MCF 10A (cell line): ENCODE results near the gene EHD4. TPM values are rescaled to one million over a fixed set of nuclear protein-coding genes. Genes with fewer than 3 reads are reported as not detected.

Experiments
- BruUV-seq: library from RNA; stranded (reverse); fragments of 400-500 nt; replicated peaks from 2 replicates; lab custom pipeline; 2021; lab: Mats Ljungman, UMichigan
- CTCF ChIA-PET: fragments of 300-600 bp; sonication (Branson Sonifier 250); formaldehyde crosslinking; extraction: SDS; loops from one replicate; lab custom pipeline; 2021; ENCODE audit warnings: antibody characterized with exemption, inconsistent platforms; lab: Yijun Ruan, JAX
- POLR2A ChIA-PET: fragments of 300-600, 350-650 bp; sonication (Branson Sonifier 250); formaldehyde crosslinking; extraction: SDS; loops from one replicate; lab custom pipeline; 2020; ENCODE audit warnings: antibody characterized with exemption, inconsistent platforms; lab: Yijun Ruan, JAX
- DNase-seq: peaks from one replicate; pipeline ENCODE4 v3.0.0-alpha.2; 2018; ENCODE audit not compliant: unreplicated experiment
- H3K27ac Mint-ChIP-seq: one replicate; pipeline ENCODE4 v1.8.0; 2022; ENCODE audit warnings: mild to moderate bottlenecking, low read depth, mixed read lengths; ENCODE audit not compliant: unreplicated experiment
- H3K27me3 Mint-ChIP-seq: one replicate; pipeline ENCODE4 v1.8.0; 2022; ENCODE audit warnings: mixed read lengths; ENCODE audit not compliant: insufficient read depth, unreplicated experiment
- H3K36me3 Mint-ChIP-seq: one replicate; pipeline ENCODE4 v1.8.0; 2022; ENCODE audit warnings: mild to moderate bottlenecking, moderate library complexity, mixed read lengths; ENCODE audit not compliant: insufficient read depth, unreplicated experiment
- H3K4me1 Mint-ChIP-seq: one replicate; pipeline ENCODE4 v1.8.0; 2022; ENCODE audit warnings: mixed read lengths; ENCODE audit not compliant: insufficient read depth, unreplicated experiment
- H3K4me3 Mint-ChIP-seq: one replicate; pipeline ENCODE4 v1.8.0; 2022; ENCODE audit warnings: mild to moderate bottlenecking, moderate library complexity, mixed read lengths; ENCODE audit not compliant: unreplicated experiment
- H3K9me3 Mint-ChIP-seq: one replicate; pipeline ENCODE4 v1.8.0; 2022; ENCODE audit warnings: mixed read lengths; ENCODE audit not compliant: unreplicated experiment
- intact Hi-C: fragments of 100-400 bp; cut with micrococcal nuclease; formaldehyde crosslinking; loops from 2 replicates; pipeline ENCODE4 v1.14.1; 2022
- total RNA-seq: library from RNA; stranded (reverse); gene quantifications from 2 replicates; pipeline ENCODE4 v1.2.3, GENCODE V29; 2022
- TF ChIP-seq, protein P1 (sequence below): fragments of 200-600 bp; IDR thresholded peaks from one replicate; pipeline ENCODE4 v1.8.0; 2022; ENCODE audit warnings: antibody characterized with exemption, mild to moderate bottlenecking; ENCODE audit not compliant: unreplicated experiment

EHD4 gene
- total RNA-seq, 1 experiment from 2014 or later, result 27.1 TPM

DNA sequence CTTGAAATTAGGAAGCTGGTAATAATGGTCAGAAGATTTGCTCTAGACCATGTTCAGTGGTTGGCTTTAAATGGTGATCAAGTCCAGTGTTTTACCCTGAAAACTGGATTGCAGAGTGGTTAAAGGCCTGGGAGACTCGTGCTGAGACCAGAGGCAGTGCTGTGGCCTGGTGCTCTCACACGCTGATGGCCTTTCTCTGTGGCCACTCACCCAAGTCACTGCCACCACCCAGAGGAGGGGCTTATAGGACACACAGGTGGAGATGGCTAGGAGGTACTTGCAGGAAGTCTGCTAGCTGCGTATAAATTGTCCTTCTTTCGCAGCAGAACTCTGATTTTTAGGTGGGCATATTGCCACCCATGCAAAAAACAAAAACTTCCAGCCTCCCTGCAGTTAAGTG, 6.2 kb upstream of the EHD4 start:
- no TSS peak for BruUV-seq
- Mint-ChIP-seq H3K4me1 (peaks cover 6% of the 10 kb centered on the region), H3K27ac (no peak overlapping the region), H3K36me3 (no peaks in the 10 kb centered on the region), H3K27me3 (no peaks in the 10 kb centered on the region), H3K4me3 (no peak overlapping the region), H3K9me3 (no peaks in the 10 kb centered on the region)
- DNase-seq, result no peak
- TF ChIP-seq, protein P1, sequence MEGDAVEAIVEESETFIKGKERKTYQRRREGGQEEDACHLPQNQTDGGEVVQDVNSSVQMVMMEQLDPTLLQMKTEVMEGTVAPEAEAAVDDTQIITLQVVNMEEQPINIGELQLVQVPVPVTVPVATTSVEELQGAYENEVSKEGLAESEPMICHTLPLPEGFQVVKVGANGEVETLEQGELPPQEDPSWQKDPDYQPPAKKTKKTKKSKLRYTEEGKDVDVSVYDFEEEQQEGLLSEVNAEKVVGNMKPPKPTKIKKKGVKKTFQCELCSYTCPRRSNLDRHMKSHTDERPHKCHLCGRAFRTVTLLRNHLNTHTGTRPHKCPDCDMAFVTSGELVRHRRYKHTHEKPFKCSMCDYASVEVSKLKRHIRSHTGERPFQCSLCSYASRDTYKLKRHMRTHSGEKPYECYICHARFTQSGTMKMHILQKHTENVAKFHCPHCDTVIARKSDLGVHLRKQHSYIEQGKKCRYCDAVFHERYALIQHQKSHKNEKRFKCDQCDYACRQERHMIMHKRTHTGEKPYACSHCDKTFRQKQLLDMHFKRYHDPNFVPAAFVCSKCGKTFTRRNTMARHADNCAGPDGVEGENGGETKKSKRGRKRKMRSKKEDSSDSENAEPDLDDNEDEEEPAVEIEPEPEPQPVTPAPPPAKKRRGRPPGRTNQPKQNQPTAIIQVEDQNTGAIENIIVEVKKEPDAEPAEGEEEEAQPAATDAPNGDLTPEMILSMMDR, result no peak
- POLR2A ChIA-PET, result no interaction called here
- intact Hi-C loops, result no loop called here
- CTCF ChIA-PET, result interaction anchor here (6.0 kb wide), 1 partner anchor 11 kb away, joined by 36 read pairs; no protein-coding TSS in a partner anchor

DNA sequence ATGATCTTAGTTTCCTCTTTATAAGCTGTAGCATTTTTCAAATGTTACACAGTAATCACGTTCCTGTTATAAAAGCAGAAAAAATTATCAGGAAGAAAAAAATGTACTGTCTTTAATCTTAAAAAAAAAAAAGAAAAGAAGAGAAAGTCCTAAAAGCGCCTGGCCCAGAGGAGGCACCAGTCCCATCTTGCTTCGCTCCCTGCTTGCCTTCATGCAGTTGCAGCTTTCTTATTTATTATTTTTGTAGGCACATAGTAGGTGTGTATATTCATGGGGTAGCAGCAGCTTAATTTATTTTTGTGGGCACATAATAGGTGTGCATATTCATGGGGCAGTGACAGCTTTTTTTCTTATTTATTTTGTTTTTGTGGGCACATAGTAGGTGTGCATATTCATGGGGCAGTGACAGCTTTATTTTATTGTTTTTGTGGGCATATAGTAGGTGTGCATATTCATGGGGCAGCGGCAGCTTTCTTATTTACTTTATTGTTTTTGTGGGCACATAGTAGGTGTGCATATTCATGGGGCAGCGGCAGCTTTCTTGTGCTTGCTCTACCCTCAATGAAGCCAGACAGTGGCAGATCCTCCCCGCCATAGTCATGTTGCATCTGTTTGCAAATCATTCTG, 5.5 kb upstream of the EHD4 start:
- Mint-ChIP-seq H3K27me3 (no peaks in the 10 kb centered on the region), H3K27ac (no peak overlapping the region), H3K36me3 (no peaks in the 10 kb centered on the region), H3K9me3 (no peaks in the 10 kb centered on the region), H3K4me1 (peaks cover 11% of the 10 kb centered on the region), H3K4me3 (no peak overlapping the region)
- intact Hi-C loops, result no loop called here
- TF ChIP-seq, protein P1, result no peak
- BruUV-seq, result no TSS peak
- CTCF ChIA-PET, result interaction anchor here (1.0 to 6.0 kb wide), 2 partner anchors 12 to 205 kb away, joined by 3 to 36 read pairs; no protein-coding TSS in a partner anchor
- DNase-seq, result no peak
- POLR2A ChIA-PET, result no interaction called here

DNA sequence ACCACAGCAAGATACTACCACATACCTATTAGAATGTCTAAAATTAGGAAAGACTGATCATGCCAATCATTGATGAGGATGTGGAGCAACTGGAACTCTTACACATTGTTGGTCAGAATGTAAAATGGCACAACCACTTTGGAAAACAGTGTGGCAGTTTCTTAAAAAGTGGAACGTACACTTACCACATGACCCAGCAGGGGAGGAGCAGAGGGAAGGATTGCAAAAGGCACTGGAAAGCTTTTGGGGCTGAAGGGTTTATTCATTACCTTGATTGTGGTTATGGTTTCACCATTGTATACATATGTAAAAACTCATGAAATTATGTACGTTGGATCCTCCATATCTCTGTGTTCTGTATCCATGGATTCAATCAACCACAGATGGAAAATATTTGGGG, 3.3 kb upstream of the EHD4 start:
- BruUV-seq, result no TSS peak
- no peaks in the 10 kb centered on the region for H3K27me3 Mint-ChIP-seq
- ChIA-PET POLR2A (interaction anchor here (0.5 kb wide), 1 partner anchor 129 kb away, joined by 3 read pairs; no protein-coding TSS in a partner anchor), CTCF (no interaction called here)
- H3K36me3 Mint-ChIP-seq, result no peaks in the 10 kb centered on the region
- no peak for DNase-seq
- H3K4me3 Mint-ChIP-seq, result no peak overlapping the region
- no peaks in the 10 kb centered on the region for H3K9me3 Mint-ChIP-seq
- H3K27ac Mint-ChIP-seq, result no peak overlapping the region
- intact Hi-C loops, result no loop called here
- H3K4me1 Mint-ChIP-seq, result peaks cover 16% of the 10 kb centered on the region
- TF ChIP-seq, protein P1, result no peak

DNA sequence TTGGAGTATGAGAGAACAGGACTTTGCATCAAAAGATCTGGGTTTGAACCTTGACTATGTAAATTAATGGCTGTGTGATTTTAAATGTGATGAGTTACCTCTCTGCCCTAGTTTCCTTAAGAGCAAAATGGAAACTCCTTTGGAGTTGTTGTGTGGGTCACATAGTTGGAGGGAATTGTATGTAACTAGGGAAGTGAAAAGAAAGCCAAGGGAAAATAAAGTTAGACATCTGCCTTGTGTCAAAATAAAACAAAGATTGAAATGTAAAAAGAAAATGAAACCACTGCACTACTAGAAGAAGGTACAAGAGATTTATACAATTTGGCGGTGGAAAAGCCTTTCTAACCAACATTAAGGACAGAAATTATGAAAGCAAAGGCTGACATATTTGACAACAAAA, 1.7 kb upstream of the EHD4 start:
- Mint-ChIP-seq H3K36me3 (no peaks in the 10 kb centered on the region), H3K27me3 (no peaks in the 10 kb centered on the region), H3K27ac (no peak overlapping the region), H3K4me1 (peaks cover 26% of the 10 kb centered on the region), H3K9me3 (no peaks in the 10 kb centered on the region), H3K4me3 (no peak overlapping the region)
- no TSS peak for BruUV-seq
- ChIA-PET POLR2A (interaction anchor here (0.6 to 4.0 kb wide), 3 partner anchors 13 to 44 kb away, joined by 3 to 25 read pairs (median 11); no protein-coding TSS in a partner anchor), CTCF (interaction anchor here (0.7 to 2.2 kb wide), 3 partner anchors 10 to 83 kb away, joined by 3 to 6 read pairs (median 5); no protein-coding TSS in a partner anchor)
- no peak for DNase-seq
- TF ChIP-seq, protein P1, result no peak
- intact Hi-C loops, result loop anchor here (5.0 kb wide), 3 partner anchors 83 to 202 kb away; partner anchors contain the start of genes JMJD7 and MAPKBP1
